K562 (cell line): ENCODE data around the gene FKBP11. TPM values are rescaled to one million over a fixed set of nuclear protein-coding genes. Genes with fewer than 3 reads are reported as not detected.

ENCODE experiments used
- ASH1L ChIP-seq: fragments of 450-650 bp; IDR thresholded peaks from 2 replicates; pipeline ENCODE4 v1.6.1; 2018; ENCODE audit warnings: borderline replicate concordance, mild to moderate bottlenecking, low read depth; ENCODE audit not compliant: partially characterized antibody
- ATF1 ChIP-seq, 2 experiments: fragments of 450-650 bp in 1 of 2; IDR thresholded peaks; 2 replicates each; pipeline ENCODE4 v1.6.1; 2016; ENCODE audit warnings: missing compliant biosample characterization in 1 of 2, missing genetic modification characterization in 1 of 2
- ATF6 ChIP-seq: sonication (generic); formaldehyde crosslinking; IDR thresholded peaks from 2 replicates; pipeline ENCODE4 v1.4.0; 2020; ENCODE audit warnings: mild to moderate bottlenecking, missing genetic modification reagents
- ATF7 ChIP-seq: fragments of 450-650 bp; IDR thresholded peaks from 2 replicates; pipeline ENCODE4 v1.7.1; 2014; ENCODE audit warnings: mild to moderate bottlenecking, moderate library complexity
- COPS2 ChIP-seq: fragments of 450-650 bp; conservative IDR thresholded peaks from 2 replicates; pipeline ENCODE4 v1.6.1; 2016; ENCODE audit warnings: mild to moderate bottlenecking, moderate library complexity
- EGR1 ChIP-seq: fragments of 450-650 bp; conservative IDR thresholded peaks from 2 replicates; pipeline ENCODE4 v1.6.1; 2017; ENCODE audit warnings: mild to moderate bottlenecking
- EP400 ChIP-seq: fragments of 450-650 bp; IDR thresholded peaks from 2 replicates; pipeline ENCODE4 v1.6.1; 2017; ENCODE audit warnings: antibody characterized with exemption, mild to moderate bottlenecking, moderate library complexity
- HNRNPLL ChIP-seq: fragments of 200-400 bp; formaldehyde crosslinking; IDR thresholded peaks from 2 replicates; pipeline ENCODE4 v1.6.1; 2017; ENCODE audit warnings: low read length, low read depth, mild to moderate bottlenecking; ENCODE audit not compliant: poor library complexity, severe bottlenecking
- MLLT1 ChIP-seq, 2 experiments: fragments of 450-650 bp; IDR thresholded peaks; 2 replicates each; pipeline ENCODE4 v1.6.1; 2016
- MTA3 ChIP-seq: fragments of 450-650 bp; formaldehyde crosslinking; IDR thresholded peaks from 2 replicates; pipeline ENCODE4 v1.6.1; 2017; ENCODE audit warnings: mild to moderate bottlenecking, borderline replicate concordance
- NKRF ChIP-seq: fragments of 450-650 bp; IDR thresholded peaks from 2 replicates; pipeline ENCODE4 v1.6.1; 2016; ENCODE audit warnings: borderline replicate concordance
- SAP30 ChIP-seq: fragments of 200-600 bp; sonication (generic); IDR thresholded peaks from 2 replicates; pipeline ENCODE4 v1.6.1; 2012; ENCODE audit warnings: borderline replicate concordance, low read depth, mild to moderate bottlenecking, moderate library complexity, low read length, control low read depth, inconsistent platforms; ENCODE audit not compliant: insufficient read depth, poor library complexity, severe bottlenecking
- TBL1XR1 ChIP-seq, 2 experiments: IDR thresholded peaks; 2 replicates each; pipeline ENCODE4 v1.6.1; 2012; ENCODE audit warnings: improper control_type of control experiment in 2 of 2, low read length in 2 of 2, mild to moderate bottlenecking in 1 of 2
- TEAD4 ChIP-seq, 2 experiments: sonication (generic) in 1 of 2; formaldehyde crosslinking in 1 of 2; IDR thresholded peaks; 2 replicates each; pipeline versions ENCODE4 v1.6.1 to v1.8.0; 2012 to 2022; ENCODE audit warnings: borderline replicate concordance in 1 of 2, inconsistent platforms in 1 of 2, low read length in 1 of 2, mild to moderate bottlenecking in 1 of 2, missing genetic modification reagents in 1 of 2
- XRCC3 ChIP-seq: fragments of 450-650 bp; IDR thresholded peaks from 2 replicates; pipeline ENCODE4 v1.6.1; 2017; ENCODE audit warnings: mild to moderate bottlenecking, moderate library complexity
- ZBTB2 ChIP-seq: fragments of 450-650 bp; IDR thresholded peaks from 2 replicates; pipeline ENCODE4 v1.6.1; 2016; ENCODE audit warnings: antibody characterized with exemption
- ZNF436 ChIP-seq: fragments of 250-450, 450-650 bp; sonication (Bioruptor Pico); formaldehyde crosslinking; IDR thresholded peaks from 2 replicates; pipeline ENCODE4 v1.7.0; 2020; ENCODE audit warnings: mild to moderate bottlenecking
- polyA plus RNA-seq, 8 experiments: library from polyadenylated mRNA; depleted of rRNA in 4 of 8; stranded (reverse) in 5 of 8; unstranded in 3 of 8; fragments of >200 nt; fragmentation: Nextera tagmentation in 2 of 8; fragmentation: Illumina TruSeq in 1 of 8; extraction: Ambion mirVana in 2 of 8; extraction: Trizol in 1 of 8; gene quantifications; 2 replicates each; pipeline versions ENCODE4 v1.2.1 to v1.2.3, GENCODE V29; 2011 to 2014; ENCODE audit warnings: inconsistent platforms in 1 of 8, missing spikeins in 1 of 8
- total RNA-seq, 7 experiments: library from RNA; depleted of rRNA in 6 of 7; stranded (reverse); fragments of >200 nt in 6 of 7; fragmentation: Illumina TruSeq in 2 of 7; extraction: Trizol in 2 of 7; gene quantifications; 2 replicates each; pipeline versions ENCODE4 v1.2.1 to v1.2.3, GENCODE V29; 2011 to 2021; ENCODE audit warnings: low replicate concordance in 1 of 7

The FKBP11 gene
- total and polyA plus RNA-seq, 9 of the 15 experiments (the other 6 are each of a cell fraction or from before 2014, with no cell fraction given) = 1.6 to 8.2 (median 5.8) TPM

- TF ChIP-seq ZBTB2 (0 out of 2 replicates have a peak, but pooled peaks have one; percentile 52), TBL1XR1 (IDR thresholded peaks at IDR 0.05; ENCODE audit: low read length in 2 of 2) (no peak; a peak in 1 of 4 replicates), TEAD4 (IDR thresholded peaks at IDR 0.05; ENCODE audit: low read length) (no peak), TEAD4 (CRISPR knock-in tag; IDR thresholded peaks at IDR 0.05; ENCODE audit: borderline replicate concordance) (no peak), XRCC3 (no peak), ZNF436 (no peak), ATF1 (CRISPR knock-in tag; IDR thresholded peaks at IDR 0.05) (no peak), ATF1 (tag; IDR thresholded peaks at IDR 0.05) (peak; percentile 59), ASH1L (peak; percentile 18), SAP30 (no peak), MLLT1 (IDR thresholded peaks at IDR 0.05) (0 out of 4 replicates have a peak, but pooled peaks of 1 of the 2 experiments have one; percentile 56), EP400 (peak; percentile 35; the same call in 1 of the 2 replicates), ATF7 (0 out of 2 replicates have a peak, but pooled peaks have one; percentile 7), NKRF (peak; percentile 49; the same call in 1 of the 2 replicates), MTA3 (peak; percentile 67; the same call in 1 of the 2 replicates), ATF6 (no peak), EGR1 (peak; percentile 94), COPS2 (no peak), HNRNPLL (peak; percentile 45)
Observed at GRCh38 chr12:48956279-48957140, 31.2 kb upstream of the FKBP11 start (continued).
